ENCODE results near the gene CAPSL.
"Not testable (repeated sequence)": the region's sequence is repeated elsewhere in the genome, so short reads cannot be mapped to it uniquely, and the experiment has no call there.

CAPSL gene

DNA sequence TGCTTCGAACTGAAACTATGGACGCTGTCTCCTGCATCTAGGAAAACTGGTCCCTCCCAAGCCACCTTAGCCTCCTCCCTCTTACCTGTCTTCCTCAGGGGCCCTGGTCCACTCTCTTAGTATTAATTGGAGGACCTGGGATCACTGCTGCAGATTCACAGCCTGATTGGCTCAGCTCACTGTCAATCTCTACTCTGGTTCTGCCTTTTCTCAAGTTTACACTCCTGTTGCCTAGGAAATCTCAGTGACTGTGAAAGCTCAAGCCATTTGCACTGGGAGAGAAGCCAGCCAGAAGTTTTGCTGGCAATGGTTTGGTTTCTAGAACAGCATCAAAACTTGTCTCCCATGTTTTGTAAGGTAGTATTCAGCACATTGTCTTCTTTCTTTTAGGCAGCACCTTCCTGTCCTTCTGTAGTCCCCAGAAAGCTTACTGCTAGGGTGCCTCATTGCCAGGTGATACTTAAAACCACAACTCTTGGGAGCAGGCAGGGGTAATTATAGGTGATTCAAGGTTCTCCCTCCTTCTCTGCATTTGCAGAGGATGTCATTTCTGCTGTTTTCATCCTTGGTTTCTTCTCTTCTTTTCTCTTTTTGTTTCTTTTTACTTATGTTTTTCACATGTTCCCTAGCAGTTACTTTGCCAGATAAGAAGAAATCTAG, at the start of gene CAPSL:
Gene CAPSL (minus strand): TSS at position 55 of the 660 bp plus-strand sequence. CDS start 17,502 bp downstream, outside the sequence.
- peak; percentile 52 for DNase-seq

DNA sequence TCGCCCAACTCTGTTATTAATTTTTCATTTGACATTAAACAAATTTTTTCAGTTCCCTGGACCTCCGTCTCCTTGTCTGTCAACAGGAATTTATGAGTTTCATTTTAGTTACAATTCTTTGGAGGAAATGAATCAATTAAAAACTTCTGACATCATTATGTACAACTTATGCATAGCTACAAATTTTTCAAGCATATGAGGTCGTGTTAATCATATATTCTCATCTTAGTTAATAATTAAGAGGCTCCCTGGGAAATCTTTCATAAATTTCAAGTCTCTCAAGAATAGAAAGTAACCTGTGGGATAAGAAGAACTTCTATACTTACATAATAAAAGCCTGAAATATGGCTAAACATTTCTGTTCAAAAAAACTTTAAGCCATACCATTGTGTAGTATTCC, 49.4 kb upstream of the CAPSL start:
- DNase-seq, result no peak

DNA sequence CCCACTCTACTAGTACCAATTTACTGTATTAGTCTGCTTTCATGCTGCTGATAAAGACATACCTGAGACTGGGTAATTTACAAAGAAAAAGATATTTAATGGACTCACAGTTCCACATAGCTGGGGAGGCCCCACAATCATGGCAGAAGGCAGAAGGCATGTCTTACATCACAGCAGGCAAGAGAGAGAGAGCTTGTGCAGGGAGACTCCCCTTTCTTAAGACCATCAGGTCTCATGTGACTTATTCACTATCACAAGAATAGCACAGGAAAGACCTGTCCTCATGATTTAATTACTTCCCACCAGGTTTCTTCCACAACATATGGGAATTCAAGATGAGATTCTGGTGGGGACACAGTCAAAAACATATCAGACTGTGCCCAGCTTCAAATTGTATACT, 41.3 kb upstream of the CAPSL start:
- DNase-seq, result no peak

DNA sequence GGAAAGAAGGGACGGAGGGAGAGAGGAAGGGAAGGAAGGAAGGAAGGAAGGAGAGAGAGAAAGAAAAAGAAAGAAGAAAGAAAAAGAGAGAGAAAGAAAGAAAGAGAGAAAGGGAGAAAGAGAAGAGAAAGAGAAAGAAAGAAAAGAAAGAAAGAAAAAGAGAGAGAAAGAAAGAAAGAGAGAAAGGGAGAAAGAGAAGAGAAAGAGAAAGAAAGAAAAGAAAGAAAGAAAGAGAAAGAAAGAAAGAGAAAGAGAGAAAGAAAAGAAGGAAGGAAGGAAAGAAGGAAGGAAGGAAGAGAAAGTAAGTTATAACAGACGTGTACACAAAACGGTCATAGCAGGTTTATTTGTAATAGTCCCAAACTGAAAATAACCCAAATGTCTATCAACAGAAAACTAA, 38.4 kb upstream of the CAPSL start:
- not testable (repeated sequence) for DNase-seq

DNA sequence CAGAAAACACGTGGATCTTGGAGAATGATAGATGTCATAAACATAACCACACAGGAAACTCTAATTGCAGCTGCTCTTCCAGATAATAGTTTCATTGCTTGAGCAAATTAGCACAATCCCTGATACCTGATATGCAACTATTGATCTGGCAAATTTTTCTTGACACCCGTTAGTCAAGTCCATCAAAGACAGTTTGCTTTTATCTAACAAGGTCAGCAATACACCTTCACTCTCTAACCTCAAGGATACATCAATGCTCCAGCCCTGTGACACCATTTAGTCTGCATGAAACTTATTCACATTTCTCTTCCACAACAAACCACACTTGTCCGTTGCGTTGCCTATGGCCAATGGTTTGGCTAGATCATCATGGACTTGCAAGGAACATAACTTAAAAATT, 36.1 kb upstream of the CAPSL start:
- no peak for DNase-seq

DNA sequence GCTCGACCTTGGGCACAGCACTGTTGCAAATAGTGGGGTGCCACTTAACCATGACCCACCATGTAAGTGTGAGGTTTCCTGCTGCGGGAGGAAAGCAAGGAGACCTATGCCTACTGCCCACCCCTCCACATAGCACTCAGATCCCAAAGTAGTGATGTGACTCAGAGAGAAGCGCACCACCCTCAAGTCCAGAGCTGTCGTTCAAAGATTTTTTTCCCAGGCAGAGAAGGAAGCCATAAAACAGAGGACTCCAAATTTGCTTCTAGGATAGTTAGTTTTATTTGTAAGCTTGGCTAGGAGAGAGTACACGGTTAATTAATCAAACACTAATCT, 33.4 kb upstream of the CAPSL start:
- no peak for DNase-seq

DNA sequence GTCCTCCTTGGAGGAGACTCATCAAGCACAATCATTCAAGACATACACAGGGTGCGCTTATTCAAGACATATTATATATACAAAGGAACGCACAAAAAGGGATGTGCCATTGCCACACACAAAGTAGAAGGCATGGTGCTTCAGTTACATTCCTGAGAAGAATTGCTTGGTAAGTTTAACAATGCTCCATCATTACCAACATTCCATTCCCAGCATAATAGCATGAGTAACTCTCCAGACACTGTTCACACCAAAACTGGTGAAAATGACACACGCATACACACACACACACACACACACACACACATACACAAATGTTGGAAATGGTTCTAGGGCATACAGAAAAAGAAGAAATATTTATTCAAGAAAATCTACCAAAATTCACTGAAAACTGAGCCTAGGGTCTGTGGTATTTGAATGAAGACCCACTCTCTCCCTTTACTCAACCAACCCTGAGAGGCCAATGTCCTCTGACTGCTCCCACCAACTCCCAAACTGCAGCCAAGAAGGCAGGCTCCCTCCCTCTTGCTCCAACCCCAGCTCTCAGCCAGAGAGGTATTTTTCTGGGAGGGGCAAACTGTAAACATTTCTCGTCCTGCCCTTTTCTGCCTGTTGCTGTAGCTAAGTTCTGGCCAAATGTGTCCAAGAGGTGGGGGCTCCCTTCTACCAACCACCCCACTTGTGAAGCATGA, 32.9 kb upstream of the CAPSL start:
- peak; percentile 21 for DNase-seq

DNA sequence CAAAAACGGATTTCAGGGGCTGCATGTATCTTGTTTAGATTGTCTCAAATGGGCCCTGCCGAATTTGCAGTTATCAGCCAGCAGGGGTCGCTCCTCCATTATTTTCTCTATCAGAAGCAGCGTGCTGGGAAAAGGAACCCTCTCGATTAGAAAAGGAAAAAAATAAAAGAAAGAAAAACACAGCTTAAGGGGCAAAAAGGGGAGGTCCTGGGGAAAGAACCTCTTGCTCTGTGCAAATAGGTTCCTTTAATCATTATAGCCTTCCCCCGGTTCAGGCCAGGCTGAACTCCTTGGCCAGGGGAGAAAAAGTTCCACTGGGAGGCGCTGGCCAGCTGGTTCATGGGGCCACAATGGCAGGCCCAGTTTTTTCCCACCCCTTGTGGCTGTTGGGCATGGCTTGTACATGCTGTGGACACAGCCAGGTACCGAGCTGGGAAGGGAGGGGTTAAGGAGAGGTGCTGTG, 25.0 kb upstream of the CAPSL start:
- no peak for DNase-seq

DNA sequence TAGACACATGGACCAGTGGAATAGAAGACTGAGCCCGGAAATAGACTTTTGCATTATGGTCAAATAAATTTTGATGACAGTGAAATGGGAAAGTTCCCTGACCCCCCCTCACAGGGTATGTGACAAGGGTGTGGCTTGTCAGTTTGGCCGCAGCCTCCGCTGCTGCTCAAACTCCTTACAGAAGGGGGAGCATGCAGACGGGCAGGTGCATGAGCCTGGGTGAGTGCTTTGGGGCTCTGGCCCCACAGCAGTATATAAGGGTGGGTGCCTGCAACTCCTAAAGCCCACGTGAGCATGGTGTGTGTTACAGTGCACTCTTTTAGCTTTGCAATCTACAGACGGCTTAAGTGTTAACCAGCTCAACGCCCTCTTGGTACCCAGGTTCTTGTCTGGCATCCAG, 21.9 kb upstream of the CAPSL start:
- no peak for DNase-seq

DNA sequence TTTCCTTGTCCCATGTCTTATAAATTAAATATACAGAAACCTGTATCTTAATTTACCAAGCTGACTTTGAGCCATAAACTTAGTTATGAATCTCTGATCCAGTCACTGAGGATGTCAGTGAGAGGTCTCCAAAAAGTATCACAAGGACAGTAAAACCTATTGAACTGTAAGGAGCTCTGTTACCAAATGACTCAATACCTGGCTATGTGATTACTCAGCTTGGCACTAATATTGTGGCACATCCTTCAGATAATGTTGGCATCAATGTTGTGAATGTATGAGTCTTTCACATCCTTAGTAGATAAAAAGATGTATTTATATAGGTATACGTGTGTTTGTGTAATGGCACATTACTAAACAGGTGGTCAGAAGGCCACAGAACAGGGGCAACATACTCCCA, 18.0 kb upstream of the CAPSL start:
- DNase-seq, result no peak

DNA sequence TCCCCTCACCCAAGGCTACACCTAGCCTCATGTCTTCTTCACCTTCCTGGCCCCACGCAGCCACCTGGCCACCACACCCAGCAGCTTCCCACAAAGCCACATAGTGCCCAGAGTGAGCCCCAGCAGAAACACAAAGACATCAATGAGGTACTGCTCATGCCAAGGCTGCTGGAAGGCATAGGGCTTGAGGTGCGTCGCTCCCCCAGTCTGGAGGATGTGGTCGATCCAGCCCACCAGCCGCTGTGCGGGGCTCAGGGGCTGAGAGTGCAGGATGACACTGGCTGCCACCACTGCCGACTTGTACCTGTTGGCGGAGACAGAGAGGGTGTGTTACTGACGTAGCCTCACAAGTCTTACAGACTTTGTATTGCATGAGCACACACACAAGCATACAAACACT, 15.8 kb upstream of the CAPSL start:
- DNase-seq, result no peak

DNA sequence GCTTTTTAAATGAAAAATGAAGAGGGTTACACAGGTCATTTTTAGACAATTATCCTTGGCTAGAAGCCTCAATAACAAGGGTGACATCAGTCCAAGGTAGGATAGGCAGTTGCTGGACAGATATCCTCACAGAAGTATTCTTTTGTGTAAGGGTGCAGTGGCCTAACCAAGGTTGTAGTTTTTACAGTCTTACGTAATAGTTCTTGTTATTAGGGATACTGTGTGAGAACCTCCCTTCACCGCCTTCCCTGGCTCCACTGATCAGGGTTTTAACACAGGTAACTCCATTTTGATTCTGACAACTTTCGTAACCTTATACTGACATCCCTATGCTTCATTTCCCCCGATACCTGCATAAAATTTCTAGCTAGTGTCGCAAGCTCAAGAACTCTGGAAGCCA, 8.7 kb upstream of the CAPSL start:
- no peak for DNase-seq

DNA sequence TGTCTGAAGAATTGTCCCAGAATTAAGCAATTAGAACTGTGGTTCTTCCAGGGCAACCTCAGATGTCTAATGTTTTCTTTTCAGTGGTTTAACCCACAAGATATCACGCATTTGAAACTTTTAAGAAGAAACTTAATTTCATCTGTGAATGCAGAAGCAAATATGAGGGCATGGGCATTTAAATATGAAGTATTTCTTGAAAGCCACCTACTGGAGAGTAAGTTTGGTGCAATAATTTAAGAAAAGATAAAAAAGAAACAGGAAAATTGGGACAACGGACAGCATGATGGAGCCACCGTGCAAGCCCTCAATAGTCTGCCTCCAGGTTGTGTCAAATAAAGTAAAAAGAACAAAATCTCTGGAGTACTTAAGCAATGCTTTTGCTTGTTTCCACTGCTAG, 1.2 kb upstream of the CAPSL start:
- DNase-seq, result no peak

DNA sequence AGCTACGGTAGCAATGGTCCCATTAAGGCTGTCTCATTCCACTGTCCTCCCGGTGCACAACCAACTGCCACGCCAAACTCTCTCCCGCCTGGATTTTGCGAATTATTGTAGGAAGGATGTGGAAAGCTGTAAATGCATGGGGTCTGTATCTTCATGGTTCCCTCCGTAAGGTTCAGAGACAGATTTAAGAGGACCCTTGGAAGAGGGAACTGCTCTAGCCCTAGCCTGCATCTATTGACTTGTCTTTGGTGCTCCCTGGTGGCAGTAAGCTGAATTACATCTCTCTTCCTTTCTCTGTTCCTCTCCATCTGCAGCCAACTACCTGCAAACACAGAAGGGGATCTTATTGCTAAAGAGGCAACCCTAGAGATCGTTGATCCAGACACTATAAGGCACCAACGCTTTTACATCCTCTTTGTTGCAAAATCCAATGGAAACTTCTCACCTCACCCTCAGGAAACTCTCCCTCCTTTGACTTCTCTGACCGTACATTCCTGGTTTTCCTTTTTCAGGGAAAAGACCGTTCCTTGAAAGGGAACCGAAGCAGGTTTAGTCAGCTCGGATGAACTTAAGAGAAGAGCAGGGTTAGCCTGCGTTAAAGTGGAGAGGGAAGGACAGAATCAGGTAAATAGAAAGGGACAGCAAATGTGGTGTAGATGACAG, 11.9 kb downstream of the CAPSL start:
- DNase-seq, result peak; percentile 54

DNA sequence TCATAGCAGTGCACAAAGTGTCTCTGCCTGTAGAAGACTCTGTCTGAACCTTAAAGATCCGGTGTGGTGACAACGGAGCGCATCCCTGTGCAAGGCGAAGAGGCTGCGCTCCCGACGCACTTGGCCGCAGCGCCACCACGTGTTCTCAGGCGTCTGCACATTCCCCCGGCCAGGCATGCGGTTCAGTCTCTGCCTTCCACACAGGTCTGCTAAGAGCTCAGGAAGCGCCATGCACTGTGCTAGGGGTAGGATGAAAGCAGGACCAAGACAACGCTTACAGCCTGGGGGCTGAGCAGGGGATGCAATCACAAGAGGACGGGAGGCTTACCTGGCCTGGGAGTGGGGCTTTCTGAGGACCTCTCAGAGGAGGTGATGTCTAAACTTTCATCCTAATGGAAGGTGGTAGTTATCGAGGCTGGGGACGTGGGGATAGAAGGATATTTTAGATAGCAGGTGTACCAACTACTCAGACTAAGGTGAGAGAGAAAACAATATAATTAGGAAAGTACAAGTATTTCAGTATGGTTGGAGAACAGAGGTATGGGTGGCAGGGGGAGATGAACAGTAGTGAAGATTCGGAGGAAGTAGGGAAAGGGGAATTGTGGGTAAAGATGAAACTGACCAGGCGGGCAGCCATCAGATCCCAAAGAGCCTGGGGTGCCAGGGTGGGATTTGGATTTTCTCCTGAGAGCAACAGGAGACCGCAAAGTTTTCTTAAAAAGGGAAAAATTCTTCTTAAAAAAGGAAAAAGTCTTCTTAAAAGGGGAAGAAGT, 13.3 kb downstream of the CAPSL start:
- peak; percentile 75 for DNase-seq

DNA sequence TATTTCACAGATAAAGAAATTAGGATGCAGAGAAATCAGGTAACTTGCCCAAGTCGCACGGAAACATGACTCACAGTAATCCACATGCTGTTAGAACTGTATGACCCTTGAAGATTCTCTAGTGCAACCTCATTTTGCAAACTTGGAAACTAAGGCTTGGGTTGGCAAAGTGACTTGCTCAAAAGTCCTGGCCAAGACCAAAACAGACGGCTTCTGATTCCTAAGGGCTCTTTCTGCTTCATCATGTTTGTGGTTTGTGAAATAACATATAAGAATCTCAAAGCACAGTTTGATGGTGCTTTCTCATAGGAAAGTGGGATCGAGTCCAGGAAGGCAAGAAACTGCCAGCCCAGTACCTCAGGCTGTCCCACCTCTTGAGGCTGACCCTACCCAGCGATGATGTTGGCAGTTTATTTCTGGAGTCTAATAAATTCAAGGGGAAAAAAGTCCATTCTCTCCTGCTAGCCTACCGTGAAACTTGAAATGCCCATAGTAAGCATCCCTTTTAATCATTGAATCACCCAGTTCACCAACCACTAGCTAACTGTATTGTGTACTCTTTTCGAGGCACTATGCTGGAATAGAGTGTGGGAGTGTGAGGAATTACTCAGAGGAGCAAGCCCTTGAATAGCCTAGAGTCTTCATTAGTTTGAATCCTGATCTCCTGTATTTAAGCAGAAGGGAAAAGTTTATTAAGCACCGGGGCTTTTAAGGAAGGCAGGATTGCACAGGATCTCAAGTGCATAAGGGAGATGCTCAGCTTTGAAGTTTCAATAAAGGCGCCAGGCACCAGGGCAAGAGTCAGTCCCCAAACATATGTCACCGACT, 14.1 kb downstream of the CAPSL start:
- peak; percentile 91 for DNase-seq

DNA sequence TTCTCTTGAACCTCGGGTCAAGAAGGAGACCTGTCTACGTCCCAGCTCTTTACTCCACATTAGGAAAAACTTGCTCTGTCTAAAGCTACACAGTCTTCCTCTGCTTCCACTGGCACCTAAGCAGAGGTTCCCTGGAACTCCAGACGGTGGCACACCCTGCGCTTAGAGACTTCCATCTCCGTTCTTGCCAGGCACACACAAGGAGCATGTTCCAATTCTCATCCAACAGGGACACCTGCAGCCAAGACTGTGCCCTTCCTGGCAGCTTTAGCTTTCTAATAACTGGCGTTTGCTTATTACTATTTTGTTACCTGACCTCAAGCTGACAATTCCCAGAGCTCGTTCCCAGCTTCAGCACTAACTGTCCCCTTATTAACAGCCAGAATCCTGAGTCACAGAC, 16.0 kb downstream of the CAPSL start:
- no peak for DNase-seq

DNA sequence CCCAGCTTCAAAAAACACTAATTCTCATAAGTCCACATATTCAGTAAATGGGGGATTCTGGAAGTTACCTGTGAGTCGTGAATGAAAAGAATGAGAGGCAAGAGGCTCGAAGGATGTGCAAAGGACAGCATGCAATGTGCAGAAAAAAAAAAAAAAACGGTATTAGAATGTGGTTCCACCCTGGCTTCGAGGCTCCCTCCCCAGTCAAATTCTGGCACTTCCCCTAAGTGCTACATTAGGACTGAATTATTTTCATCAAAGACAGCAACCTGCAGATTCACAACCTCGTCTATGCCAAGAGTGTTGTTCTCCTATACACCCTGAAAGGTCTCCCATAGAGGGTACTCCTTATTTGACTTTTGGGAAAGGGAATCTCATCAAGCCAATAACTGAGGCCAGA, 16.5 kb downstream of the CAPSL start:
- no peak for DNase-seq

DNA sequence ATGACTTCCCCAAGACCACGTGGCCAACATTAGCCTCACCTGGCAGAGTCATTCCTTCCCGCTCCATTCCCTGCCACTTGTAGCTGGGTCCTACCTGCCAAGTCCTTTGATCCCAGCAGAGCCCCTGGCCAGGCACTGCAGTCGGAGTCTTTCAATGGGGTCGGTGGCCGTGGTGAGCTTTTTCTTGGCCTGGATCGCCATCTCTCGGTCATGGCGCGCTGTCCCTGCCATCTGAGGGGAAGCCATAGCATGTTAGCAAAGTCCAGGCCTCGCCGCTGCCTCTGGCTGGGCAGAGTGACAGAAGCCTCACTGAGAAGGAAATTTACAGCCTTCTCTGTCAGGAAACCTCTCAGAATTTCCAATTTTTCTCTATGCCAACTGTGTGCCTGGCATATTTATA, 17.5 kb downstream of the CAPSL start:
- no peak for DNase-seq

DNA sequence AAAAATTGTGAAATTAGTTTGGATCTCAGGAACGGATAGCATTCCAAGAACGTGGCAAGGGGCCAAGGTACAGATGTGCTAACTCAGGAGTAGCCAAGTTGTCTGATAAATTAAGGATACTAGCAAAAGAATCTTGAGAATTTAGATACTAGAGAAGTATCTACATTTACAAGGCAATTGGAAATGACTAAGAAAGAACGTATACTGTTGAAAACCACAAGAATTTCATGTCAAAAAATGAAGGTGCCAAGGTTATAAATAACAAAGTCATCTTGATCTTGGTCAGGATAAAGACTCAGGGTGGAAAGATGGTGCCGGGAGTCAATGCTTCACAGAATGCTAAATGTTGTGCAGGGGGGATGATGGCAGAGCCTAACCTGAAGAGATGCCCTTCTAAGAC, 19.2 kb downstream of the CAPSL start:
- peak; percentile 99 for DNase-seq

DNA sequence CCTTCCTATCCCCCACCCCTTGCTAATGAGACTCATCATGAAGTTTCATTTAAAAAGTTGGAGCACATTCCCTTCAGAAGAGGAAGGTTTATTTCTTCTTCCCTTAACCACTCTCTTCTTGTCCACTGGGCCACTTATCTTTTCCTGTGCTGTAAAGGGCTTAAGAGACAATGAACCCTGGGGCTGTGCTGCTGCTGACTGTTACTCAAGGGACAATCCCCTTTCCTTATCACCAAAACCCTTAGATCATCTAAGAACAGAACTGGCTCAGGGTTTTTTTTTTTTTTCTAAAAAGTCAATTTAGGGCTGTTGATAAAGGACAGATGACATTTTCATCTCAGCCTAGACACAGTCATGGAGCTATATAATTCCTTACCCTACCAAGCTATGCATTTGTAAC, 29.6 kb downstream of the CAPSL start:
- no peak for DNase-seq

DNA sequence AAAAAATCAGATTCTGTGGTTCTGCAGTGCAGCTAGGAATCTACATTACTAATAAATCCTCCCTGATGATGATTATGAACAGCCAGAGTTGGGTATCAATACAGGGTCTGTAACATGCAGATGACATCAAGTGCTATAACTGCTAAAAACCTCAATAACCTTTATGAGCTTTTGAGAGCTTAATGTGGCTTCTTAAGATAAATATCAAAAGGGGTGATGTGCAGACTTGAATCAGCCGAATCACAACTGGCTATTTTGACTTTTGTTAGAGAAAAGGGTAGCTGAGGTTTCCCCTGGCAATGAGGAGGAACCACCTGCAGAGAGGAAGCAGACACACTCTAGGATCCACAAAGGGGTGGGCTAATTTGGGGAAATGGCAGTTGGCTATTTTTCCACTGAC, 30.2 kb downstream of the CAPSL start:
- DNase-seq, result peak; percentile 81

Data from fibroblast of upper back skin (primary cell).